ENCODE measurements around the gene CAB39L.
A peak's percentile ranks its signal among the peaks of the same experiment; 100 is the strongest.

Gene CAB39L

DNA sequence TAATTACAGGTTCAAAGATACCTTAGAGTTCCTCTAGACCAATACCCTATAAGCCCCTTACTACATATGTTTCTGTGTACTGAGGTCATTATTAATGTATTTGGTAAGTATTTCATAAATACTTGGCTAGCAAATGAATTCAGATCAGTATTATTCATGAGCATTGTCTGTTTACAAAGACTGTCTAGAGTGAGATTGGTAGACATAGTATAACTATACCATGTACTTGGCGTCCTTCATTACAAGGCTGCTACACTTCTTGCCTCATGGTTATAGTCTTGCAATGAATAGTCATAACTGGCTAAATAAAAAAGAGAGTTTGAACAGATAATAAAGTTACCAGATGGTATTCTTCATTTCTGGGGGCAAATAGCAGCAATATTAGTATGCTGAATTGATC, 12.3 kb upstream of the CAB39L start:
- H3K4me1 ChIP-seq (ENCODE audit: control insufficient read depth in 2 of 2, insufficient read depth in 2 of 2, low read length in 2 of 2) = peaks cover 0 to 4% of the 10 kb centered on the region in 2 donors
- H3K27ac ChIP-seq (ENCODE audit: low read depth in 2 of 2, low read length in 2 of 2) = no peak overlapping the region
- no peak overlapping the region for H3K9ac ChIP-seq (ENCODE audit: low read depth in 1 of 2, low read length in 2 of 2)
- no peaks in the 10 kb centered on the region for H3K9me3 ChIP-seq (ENCODE audit: control insufficient read depth in 2 of 2, low read length in 2 of 2)
- peaks cover 2 to 4% of the 10 kb centered on the region in 2 donors for H3K36me3 ChIP-seq (ENCODE audit: control insufficient read depth in 2 of 2, insufficient read depth in 2 of 2, low read length in 2 of 2)
- no peaks in the 10 kb centered on the region for H3K27me3 ChIP-seq (ENCODE audit: control insufficient read depth in 2 of 2, insufficient read depth in 2 of 2, low read length in 2 of 2)
- H3K4me3 ChIP-seq (ENCODE audit: low read length in 2 of 2) = no peak overlapping the region

- peak overlapping the region in 1 of 2 donors; percentile 9 for H3K27ac ChIP-seq (ENCODE audit: low read depth in 2 of 2, low read length in 2 of 2)
- H3K36me3 ChIP-seq (ENCODE audit: control insufficient read depth in 2 of 2, insufficient read depth in 2 of 2, low read length in 2 of 2) = no peaks in the 10 kb centered on the region
- H3K4me3 ChIP-seq (ENCODE audit: low read length in 2 of 2) = peak overlapping the region in 1 of 2 donors; percentile 2
- no peaks in the 10 kb centered on the region for H3K27me3 ChIP-seq (ENCODE audit: control insufficient read depth in 2 of 2, insufficient read depth in 2 of 2, low read length in 2 of 2)
- H3K9me3 ChIP-seq (ENCODE audit: control insufficient read depth in 2 of 2, low read length in 2 of 2) = no peaks in the 10 kb centered on the region
- peaks cover 0 to 4% of the 10 kb centered on the region in 2 donors for H3K4me1 ChIP-seq (ENCODE audit: control insufficient read depth in 2 of 2, insufficient read depth in 2 of 2, low read length in 2 of 2)
- no peak overlapping the region for H3K9ac ChIP-seq (ENCODE audit: low read depth in 1 of 2, low read length in 2 of 2)
Measured at GRCh38 chr13:49455007-49455398, 11.1 kb upstream of the CAB39L start.

DNA sequence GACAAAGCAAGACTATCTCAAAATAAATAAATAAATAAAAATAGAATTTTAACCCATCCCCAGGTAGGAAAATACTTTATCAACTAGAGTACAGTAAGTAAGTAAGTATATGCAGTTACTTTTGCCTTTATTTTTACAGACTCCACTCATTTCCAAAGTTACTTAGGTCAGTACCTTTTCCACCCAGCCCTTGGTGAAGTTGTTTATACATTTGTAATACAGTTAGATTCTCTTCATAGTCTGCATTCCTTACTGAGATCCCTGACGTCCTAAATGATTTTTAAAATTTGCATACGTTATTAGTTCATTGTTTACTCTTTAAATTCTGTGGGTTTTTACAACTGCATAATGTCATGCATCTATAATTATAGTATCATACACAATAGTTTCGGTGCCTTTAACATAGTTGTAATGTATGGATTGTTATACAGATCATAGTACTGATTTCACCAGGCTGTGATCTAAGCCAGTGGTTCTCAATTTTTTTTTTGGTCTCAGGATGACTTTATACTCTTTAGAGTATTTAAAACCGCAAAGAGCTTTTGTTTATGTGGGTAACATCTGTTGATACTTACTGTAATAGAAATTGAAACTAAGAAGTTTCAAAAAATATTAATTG, 10.6 kb upstream of the CAB39L start:
- no peak overlapping the region for H3K27ac ChIP-seq (ENCODE audit: low read depth in 2 of 2, low read length in 2 of 2)
- H3K27me3 ChIP-seq (ENCODE audit: control insufficient read depth in 2 of 2, insufficient read depth in 2 of 2, low read length in 2 of 2) = no peaks in the 10 kb centered on the region
- H3K4me1 ChIP-seq (ENCODE audit: control insufficient read depth in 2 of 2, insufficient read depth in 2 of 2, low read length in 2 of 2) = peaks cover 0 to 4% of the 10 kb centered on the region in 2 donors
- H3K36me3 ChIP-seq (ENCODE audit: control insufficient read depth in 2 of 2, insufficient read depth in 2 of 2, low read length in 2 of 2) = no peaks in the 10 kb centered on the region
- no peaks in the 10 kb centered on the region for H3K9me3 ChIP-seq (ENCODE audit: control insufficient read depth in 2 of 2, low read length in 2 of 2)
- no peak overlapping the region for H3K9ac ChIP-seq (ENCODE audit: low read depth in 1 of 2, low read length in 2 of 2)
- H3K4me3 ChIP-seq (ENCODE audit: low read length in 2 of 2) = peak overlapping the region in 1 of 2 donors; percentile 2

DNA sequence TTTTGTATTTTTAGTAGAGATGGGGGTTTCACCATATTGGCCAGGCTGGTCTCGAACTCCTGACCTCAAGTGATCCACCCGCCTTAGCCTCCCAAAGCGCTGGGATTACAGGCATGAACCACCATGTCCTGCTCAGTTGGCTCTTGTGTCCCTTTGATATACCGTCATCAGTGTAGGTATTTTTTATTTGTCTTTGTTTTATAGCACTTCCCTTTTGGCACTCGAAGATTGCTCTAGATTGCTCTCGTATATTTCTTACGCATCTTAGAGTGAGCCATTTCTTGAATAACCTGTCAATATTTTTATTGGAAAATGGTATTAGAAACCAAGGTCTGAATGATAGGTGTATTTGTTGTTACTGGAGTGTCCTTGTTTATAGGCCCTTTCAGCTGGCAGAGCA, 9.6 kb upstream of the CAB39L start:
- H3K27me3 ChIP-seq (ENCODE audit: control insufficient read depth in 2 of 2, insufficient read depth in 2 of 2, low read length in 2 of 2) = no peaks in the 10 kb centered on the region
- H3K9ac ChIP-seq (ENCODE audit: low read depth in 1 of 2, low read length in 2 of 2) = no peak overlapping the region
- no peak overlapping the region for H3K4me3 ChIP-seq (ENCODE audit: low read length in 2 of 2)
- H3K9me3 ChIP-seq (ENCODE audit: control insufficient read depth in 2 of 2, low read length in 2 of 2) = no peaks in the 10 kb centered on the region
- H3K27ac ChIP-seq (ENCODE audit: low read depth in 2 of 2, low read length in 2 of 2) = no peak overlapping the region
- peaks cover 0 to 4% of the 10 kb centered on the region in 2 donors for H3K4me1 ChIP-seq (ENCODE audit: control insufficient read depth in 2 of 2, insufficient read depth in 2 of 2, low read length in 2 of 2)
- no peaks in the 10 kb centered on the region for H3K36me3 ChIP-seq (ENCODE audit: control insufficient read depth in 2 of 2, insufficient read depth in 2 of 2, low read length in 2 of 2)

DNA sequence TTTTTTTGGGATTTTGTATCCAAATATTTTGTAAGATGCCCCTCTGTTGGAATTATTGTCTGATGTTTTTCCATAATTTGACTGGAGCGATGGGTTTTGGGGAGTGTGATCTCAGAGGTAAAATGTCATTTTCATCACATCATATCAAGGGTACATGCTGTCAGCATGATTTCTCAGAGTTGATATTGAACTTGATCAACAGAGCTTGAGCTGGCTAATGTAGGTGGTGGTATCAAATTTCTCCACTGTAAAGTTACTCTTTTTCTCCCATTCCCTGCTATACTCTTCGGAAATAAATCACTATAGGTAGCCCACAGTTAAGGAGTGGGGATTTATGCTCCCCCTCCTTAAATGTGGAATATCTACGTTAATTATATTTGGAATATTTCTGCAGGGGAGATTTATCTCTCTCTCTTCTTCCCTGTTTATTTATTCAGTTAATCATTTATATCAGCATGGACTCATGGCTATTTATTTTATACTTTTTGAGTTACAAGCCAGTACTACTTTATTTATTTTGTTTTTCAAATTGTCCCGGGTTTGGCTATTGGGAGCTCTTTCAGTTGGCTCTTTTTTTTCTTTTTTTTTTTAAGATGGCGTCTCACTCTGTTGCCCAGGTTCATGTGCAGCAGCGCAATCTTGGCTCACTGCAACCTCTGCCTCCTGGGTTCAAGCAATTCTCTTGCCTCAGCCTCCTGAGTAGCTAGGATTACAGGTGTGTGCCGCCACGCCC, 9.0 kb upstream of the CAB39L start:
- H3K4me1 ChIP-seq (ENCODE audit: control insufficient read depth in 2 of 2, insufficient read depth in 2 of 2, low read length in 2 of 2) = peaks cover 0 to 4% of the 10 kb centered on the region in 2 donors
- H3K27me3 ChIP-seq (ENCODE audit: control insufficient read depth in 2 of 2, insufficient read depth in 2 of 2, low read length in 2 of 2) = no peaks in the 10 kb centered on the region
- H3K9me3 ChIP-seq (ENCODE audit: control insufficient read depth in 2 of 2, low read length in 2 of 2) = no peaks in the 10 kb centered on the region
- H3K36me3 ChIP-seq (ENCODE audit: control insufficient read depth in 2 of 2, insufficient read depth in 2 of 2, low read length in 2 of 2) = no peaks in the 10 kb centered on the region
- H3K4me3 ChIP-seq (ENCODE audit: low read length in 2 of 2) = no peak overlapping the region
- H3K9ac ChIP-seq (ENCODE audit: low read depth in 1 of 2, low read length in 2 of 2) = no peak overlapping the region
- H3K27ac ChIP-seq (ENCODE audit: low read depth in 2 of 2, low read length in 2 of 2) = no peak overlapping the region

- Histone ChIP-seq H3K9ac (ENCODE audit: low read depth in 1 of 2, low read length in 2 of 2) (no peak overlapping the region), H3K36me3 (ENCODE audit: control insufficient read depth in 2 of 2, insufficient read depth in 2 of 2, low read length in 2 of 2) (no peaks in the 10 kb centered on the region), H3K4me3 (ENCODE audit: low read length in 2 of 2) (no peak overlapping the region), H3K4me1 (ENCODE audit: control insufficient read depth in 2 of 2, insufficient read depth in 2 of 2, low read length in 2 of 2) (peaks cover 7 to 9% of the 10 kb centered on the region in 2 donors), H3K27me3 (ENCODE audit: control insufficient read depth in 2 of 2, insufficient read depth in 2 of 2, low read length in 2 of 2) (no peaks in the 10 kb centered on the region), H3K27ac (ENCODE audit: low read depth in 2 of 2, low read length in 2 of 2) (no peak overlapping the region), H3K9me3 (ENCODE audit: control insufficient read depth in 2 of 2, low read length in 2 of 2) (no peaks in the 10 kb centered on the region)
Measured at GRCh38 chr13:49450105-49450819, 6.4 kb upstream of the CAB39L start.

DNA sequence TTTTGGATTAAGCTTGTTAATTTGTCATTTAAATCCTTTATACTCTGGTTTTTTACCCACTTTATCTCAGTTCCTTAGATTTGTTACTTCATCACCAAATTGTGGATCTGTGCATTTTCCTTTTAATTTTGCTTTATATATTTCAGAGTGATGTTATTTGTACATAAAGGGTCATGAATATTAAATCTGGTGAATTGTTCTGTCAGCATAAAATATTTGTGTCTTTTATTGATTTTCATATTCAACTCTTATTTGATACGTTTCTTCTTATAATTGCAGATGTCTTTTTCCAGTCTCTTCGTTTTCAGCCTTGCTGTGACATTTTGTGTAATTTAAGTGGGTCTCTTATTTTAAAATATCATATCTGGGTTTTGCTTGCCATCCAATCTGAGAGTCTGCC, 4.9 kb upstream of the CAB39L start:
- H3K27me3 ChIP-seq (ENCODE audit: control insufficient read depth in 2 of 2, insufficient read depth in 2 of 2, low read length in 2 of 2) = no peaks in the 10 kb centered on the region
- no peak overlapping the region for H3K4me3 ChIP-seq (ENCODE audit: low read length in 2 of 2)
- H3K36me3 ChIP-seq (ENCODE audit: control insufficient read depth in 2 of 2, insufficient read depth in 2 of 2, low read length in 2 of 2) = no peaks in the 10 kb centered on the region
- no peaks in the 10 kb centered on the region for H3K9me3 ChIP-seq (ENCODE audit: control insufficient read depth in 2 of 2, low read length in 2 of 2)
- H3K9ac ChIP-seq (ENCODE audit: low read depth in 1 of 2, low read length in 2 of 2) = no peak overlapping the region
- H3K4me1 ChIP-seq (ENCODE audit: control insufficient read depth in 2 of 2, insufficient read depth in 2 of 2, low read length in 2 of 2) = peaks cover 7 to 12% of the 10 kb centered on the region in 2 donors
- no peak overlapping the region for H3K27ac ChIP-seq (ENCODE audit: low read depth in 2 of 2, low read length in 2 of 2)

GRCh38 chr13:49446473-49446872, 2.6 kb upstream of the CAB39L start:
- Histone ChIP-seq H3K9me3 (ENCODE audit: control insufficient read depth in 2 of 2, low read length in 2 of 2) (no peaks in the 10 kb centered on the region), H3K4me1 (ENCODE audit: control insufficient read depth in 2 of 2, insufficient read depth in 2 of 2, low read length in 2 of 2) (peaks cover 11 to 17% of the 10 kb centered on the region in 2 donors), H3K4me3 (ENCODE audit: low read length in 2 of 2) (no peak overlapping the region), H3K36me3 (ENCODE audit: control insufficient read depth in 2 of 2, insufficient read depth in 2 of 2, low read length in 2 of 2) (no peaks in the 10 kb centered on the region), H3K27ac (ENCODE audit: low read depth in 2 of 2, low read length in 2 of 2) (no peak overlapping the region), H3K27me3 (ENCODE audit: control insufficient read depth in 2 of 2, insufficient read depth in 2 of 2, low read length in 2 of 2) (no peaks in the 10 kb centered on the region), H3K9ac (ENCODE audit: low read depth in 1 of 2, low read length in 2 of 2) (no peak overlapping the region)

- Histone ChIP-seq H3K9ac (ENCODE audit: low read depth in 1 of 2, low read length in 2 of 2) (peak overlapping the region; percentile 93), H3K4me1 (ENCODE audit: control insufficient read depth in 2 of 2, insufficient read depth in 2 of 2, low read length in 2 of 2) (peaks cover 11 to 17% of the 10 kb centered on the region in 2 donors), H3K27me3 (ENCODE audit: control insufficient read depth in 2 of 2, insufficient read depth in 2 of 2, low read length in 2 of 2) (no peaks in the 10 kb centered on the region), H3K36me3 (ENCODE audit: control insufficient read depth in 2 of 2, insufficient read depth in 2 of 2, low read length in 2 of 2) (no peaks in the 10 kb centered on the region), H3K9me3 (ENCODE audit: control insufficient read depth in 2 of 2, low read length in 2 of 2) (no peaks in the 10 kb centered on the region), H3K4me3 (ENCODE audit: low read length in 2 of 2) (peak overlapping the region; percentile 86 to 96), H3K27ac (ENCODE audit: low read depth in 2 of 2, low read length in 2 of 2) (peak overlapping the region; percentile 94 to 96)
Measured at GRCh38 chr13:49444524-49445395, 896 bp upstream of the CAB39L start.

Measured in mucosa of rectum (tissue), 2 donors.